HEK293T (cell line): Measurements from ENCODE around the gene ANO6.
"Not testable (repeated sequence)": the region's sequence is repeated elsewhere in the genome, so short reads cannot be mapped to it uniquely, and the experiment has no call there.

ENCODE experiments used
- CTBP1 ChIP-seq: fragments of 450-650 bp; IDR thresholded peaks from 2 replicates; pipeline ENCODE4 v1.6.1; 2016; ENCODE audit warnings: borderline replicate concordance
- ELF4 ChIP-seq: fragments of 450-650 bp; IDR thresholded peaks from 2 replicates; pipeline ENCODE4 v1.6.1; 2017; ENCODE audit warnings: antibody characterized with exemption
- FOXK2 ChIP-seq: fragments of 450-650 bp; IDR thresholded peaks from 2 replicates; pipeline ENCODE4 v1.6.1; 2016; ENCODE audit warnings: mild to moderate bottlenecking
- FOXM1 ChIP-seq: fragments of 450-650 bp; IDR thresholded peaks from 2 replicates; pipeline ENCODE4 v1.6.1; 2017; ENCODE audit warnings: mild to moderate bottlenecking, borderline replicate concordance
- HDGF ChIP-seq: fragments of 450-650 bp; IDR thresholded peaks from 2 replicates; pipeline ENCODE4 v1.6.1; 2017; ENCODE audit warnings: antibody characterized with exemption, borderline replicate concordance
- LEF1 ChIP-seq: fragments of 450-650 bp; IDR thresholded peaks from 2 replicates; pipeline ENCODE4 v1.6.1; 2017; ENCODE audit warnings: mild to moderate bottlenecking, borderline replicate concordance
- NFRKB ChIP-seq: fragments of 450-650 bp; IDR thresholded peaks from 2 replicates; pipeline ENCODE4 v1.6.1; 2016; ENCODE audit warnings: mild to moderate bottlenecking, moderate library complexity
- SP1 ChIP-seq: fragments of 450-650 bp; IDR thresholded peaks from 2 replicates; pipeline ENCODE4 v1.6.1; 2017
- SUZ12 ChIP-seq: fragments of 450-650 bp; IDR thresholded peaks from 2 replicates; pipeline ENCODE4 v1.6.1; 2016; ENCODE audit warnings: mild to moderate bottlenecking

- not testable (repeated sequence) for TF ChIP-seq FOXK2, CTBP1, HDGF, SP1, ELF4, NFRKB, SUZ12, FOXM1, LEF1
Measured at GRCh38 chr12:45236383-45236782, 20.5 kb downstream of the ANO6 start.
